ENCODE measurements around the gene MASP2. TPM values are rescaled to one million over a fixed set of nuclear protein-coding genes. Genes with fewer than 3 reads are reported as not detected.

The MASP2 gene
- total and polyA plus RNA-seq, 9 of the 15 experiments (the other 6 are each of a cell fraction or from before 2014, with no cell fraction given): 0.01 to 0.23 (median 0.06) TPM; not detected in 3

- TF ChIP-seq TOE1 (IDR thresholded peaks at IDR 0.05; ENCODE audit: borderline replicate concordance) (peak; percentile 46; the same call in 1 of the 2 replicates), TOE1 (CRISPR knock-in tag; IDR thresholded peaks at IDR 0.05; ENCODE audit: borderline replicate concordance, low read depth) (no peak), FOXM1 (IDR thresholded peaks at IDR 0.05; ENCODE audit: low read depth) (no peak), FOXM1 (CRISPR knock-in tag; IDR thresholded peaks at IDR 0.05; ENCODE audit: low read depth) (0 out of 2 replicates have a peak, but pooled peaks have one; percentile 4), MGA (IDR thresholded peaks at IDR 0.05) (no peak), PRPF4 (IDR thresholded peaks at IDR 0.05; ENCODE audit: insufficient read depth, low read depth, low read length, poor library complexity, severe bottlenecking) (no peak)
These were observed 13.2 kb upstream of the MASP2 start, which contains the start of gene SRM (continued) for GRCh38 chr1:11059968-11060830.
